Urinary bladder (tissue), 4 donors: Measurements from ENCODE around the gene LAX1. TPM values are rescaled to one million over a fixed set of nuclear protein-coding genes. Genes with fewer than 3 reads are reported as not detected.
"Not testable (repeated sequence)": the region's sequence is repeated elsewhere in the genome, so short reads cannot be mapped to it uniquely, and the experiment has no call there.

Source experiments
- DNase-seq: peaks from one replicate; pipeline ENCODE4 v3.0.0-alpha.2; 2015; ENCODE audit errors: extremely low spot score
- H3K27ac ChIP-seq: one replicate; pipeline ENCODE4 v1.5.1; 2013; ENCODE audit warnings: low read depth, mild to moderate bottlenecking, moderate library complexity
- H3K36me3 ChIP-seq: one replicate; pipeline ENCODE4 v1.6.1; 2013; ENCODE audit warnings: mild to moderate bottlenecking, moderate library complexity; ENCODE audit not compliant: insufficient read depth
- H3K4me1 ChIP-seq: one replicate; pipeline ENCODE4 v1.6.1; 2013; ENCODE audit warnings: mild to moderate bottlenecking, moderate library complexity; ENCODE audit not compliant: insufficient read depth
- H3K4me3 ChIP-seq: one replicate; pipeline ENCODE4 v1.5.1; 2013; ENCODE audit warnings: low read depth, low read length
- WGBS: extraction: QIAGEN DNeasy Blood & Tissue Kit; methylation state at CpG from one replicate; pipeline ENCODE4 v1.1.7; 2013; 5-methylcytosine and 5-hydroxymethylcytosine counted together
- polyA plus RNA-seq: library from polyadenylated mRNA; stranded (reverse); fragments of 200-250 nt; gene quantifications from one replicate; pipeline ENCODE4 v1.2.3, GENCODE V29; 2013
- total RNA-seq: library from RNA; depleted of rRNA; stranded (reverse); fragments of >200 nt; gene quantifications from one replicate; pipeline ENCODE4 v1.2.3, GENCODE V29; 2014
- donor health status: healthy with polysubstance abuse.
- donor health status: healthy.

The LAX1 gene
- total RNA-seq, result 0.42 TPM
- 0.51 TPM for polyA plus RNA-seq

- WGBS, result 69% methylated on average over 16 of the region's 16 CpGs
- Histone ChIP-seq H3K4me1 (no peaks in the 10 kb centered on the region), H3K36me3 (no peaks in the 10 kb centered on the region), H3K27ac (peak within 1 kb of the TSS; percentile 3), H3K4me3 (peak within 1 kb of the TSS; percentile 29)
- DNase-seq, result no peak
Observed at GRCh38 chr1:203765029-203765837, at the start of gene LAX1. TSS of gene LAX1 (plus strand) at chr1:203765183. CDS start at chr1:203765566, 383 bp downstream.

GRCh38 chr1:203717120-203717519 is 47.9 kb upstream of the LAX1 start:
- no peak for DNase-seq
- no peak overlapping the region for H3K4me3 ChIP-seq
- no peak overlapping the region for H3K27ac ChIP-seq
- H3K36me3 ChIP-seq, result no peaks in the 10 kb centered on the region
- no peaks in the 10 kb centered on the region for H3K4me1 ChIP-seq
- 89% methylated on average over 3 of the region's 3 CpGs for WGBS

- H3K36me3 ChIP-seq, result peaks cover 2% of the 10 kb centered on the region
- no peak overlapping the region for H3K27ac ChIP-seq
- DNase-seq, result no peak
- no peak overlapping the region for H3K4me3 ChIP-seq
- 89% methylated on average over 3 of the region's 3 CpGs for WGBS
- no peaks in the 10 kb centered on the region for H3K4me1 ChIP-seq
Observed at GRCh38 chr1:203720242-203720641, 44.7 kb upstream of the LAX1 start.

GRCh38 chr1:203722909-203723308 is 42.1 kb upstream of the LAX1 start:
- H3K36me3 ChIP-seq, result peaks cover 2% of the 10 kb centered on the region
- no peaks in the 10 kb centered on the region for H3K4me1 ChIP-seq
- no peak overlapping the region for H3K27ac ChIP-seq
- no peak for DNase-seq
- no peak overlapping the region for H3K4me3 ChIP-seq

GRCh38 chr1:203726417-203726867 is 38.5 kb upstream of the LAX1 start:
- H3K4me1 ChIP-seq, result no peaks in the 10 kb centered on the region
- no peak for DNase-seq
- peaks cover 2% of the 10 kb centered on the region for H3K36me3 ChIP-seq
- no peak overlapping the region for H3K4me3 ChIP-seq
- WGBS, result 71% methylated on average over 2 of the region's 2 CpGs
- H3K27ac ChIP-seq, result no peak overlapping the region

- Histone ChIP-seq H3K36me3 (peaks cover 3% of the 10 kb centered on the region), H3K4me1 (no peaks in the 10 kb centered on the region), H3K4me3 (no peak overlapping the region), H3K27ac (no peak overlapping the region)
- 68% methylated on average over 7 of the region's 7 CpGs for WGBS
- DNase-seq, result no peak
Observed at GRCh38 chr1:203733009-203733863, 31.7 kb upstream of the LAX1 start.

- no peak overlapping the region for H3K27ac ChIP-seq
- H3K36me3 ChIP-seq, result peaks cover 7% of the 10 kb centered on the region
- 72% methylated on average over 3 of the region's 3 CpGs for WGBS
- no peak overlapping the region for H3K4me3 ChIP-seq
- no peak for DNase-seq
- no peaks in the 10 kb centered on the region for H3K4me1 ChIP-seq
Observed at GRCh38 chr1:203742436-203742835, 22.5 kb upstream of the LAX1 start.

- no peaks in the 10 kb centered on the region for H3K4me1 ChIP-seq
- H3K36me3 ChIP-seq, result peaks cover 3% of the 10 kb centered on the region
- WGBS, result 64% methylated on average over 5 of the region's 5 CpGs
- no peak for DNase-seq
- no peak overlapping the region for H3K4me3 ChIP-seq
- H3K27ac ChIP-seq, result no peak overlapping the region
Observed at GRCh38 chr1:203743091-203743571, 21.9 kb upstream of the LAX1 start.

- no peaks in the 10 kb centered on the region for H3K4me1 ChIP-seq
- peak; percentile 48 for DNase-seq
- peaks cover 3% of the 10 kb centered on the region for H3K36me3 ChIP-seq
- 57% methylated on average over 10 of the region's 10 CpGs for WGBS
- H3K4me3 ChIP-seq, result no peak overlapping the region
- H3K27ac ChIP-seq, result no peak overlapping the region
Observed at GRCh38 chr1:203744075-203744972, 20.7 kb upstream of the LAX1 start.

- no peak for DNase-seq
- 94% methylated on average over 6 of the region's 6 CpGs for WGBS
- Histone ChIP-seq H3K36me3 (no peaks in the 10 kb centered on the region), H3K4me3 (no peak overlapping the region), H3K4me1 (no peaks in the 10 kb centered on the region), H3K27ac (no peak overlapping the region)
Observed at GRCh38 chr1:203746281-203746680, 18.7 kb upstream of the LAX1 start.

GRCh38 chr1:203751051-203751450 is 13.9 kb upstream of the LAX1 start:
- DNase-seq, result peak; percentile 60
- Histone ChIP-seq H3K36me3 (no peaks in the 10 kb centered on the region), H3K4me3 (no peak overlapping the region), H3K27ac (no peak overlapping the region), H3K4me1 (no peaks in the 10 kb centered on the region)
- WGBS, result 41% methylated on average over 3 of the region's 3 CpGs

- H3K36me3 ChIP-seq, DNase-seq, H3K4me1 ChIP-seq, H3K4me3 ChIP-seq, H3K27ac ChIP-seq: not testable (repeated sequence)
- 87% methylated on average over 5 of the region's 5 CpGs for WGBS
Observed at GRCh38 chr1:203751618-203752361, 13.2 kb upstream of the LAX1 start.
